Stimulated activated CD4-positive, alpha-beta T cell treated with anti-CD3 and anti-CD28 coated beads, Interleukin-12 subunit alpha, Interleukin-12 subunit beta, amount 100 ng/mL, for 24 hours (primary cell): ENCODE measurements around the gene DUS1L.
"Not testable (repeated sequence)": the region's sequence is repeated elsewhere in the genome, so short reads cannot be mapped to it uniquely, and the experiment has no call there.

ENCODE experiments used
- DNase-seq, 2 experiments: peaks; one replicate each; pipeline ENCODE4 v3.0.0-alpha.2; 2020; ENCODE audit warnings: low read depth in 2 of 2

DUS1L gene

GRCh38 chr17:82039695-82040299 is 25.8 kb downstream of the DUS1L start:
- no peak for DNase-seq

GRCh38 chr17:82038796-82039409 is 26.7 kb downstream of the DUS1L start:
- DNase-seq = not testable (repeated sequence)

GRCh38 chr17:82037889-82038195 is 27.8 kb downstream of the DUS1L start:
- no peak for DNase-seq

GRCh38 chr17:82037092-82037888 is 28.3 kb downstream of the DUS1L start, which contains the start of gene DCXR:
Gene DCXR, minus strand, starts transcription at chr17:82037697. Its CDS starts 15 bp downstream, at chr17:82037682.
- DNase-seq = peak; percentile 82 to 97

- no peak for DNase-seq
These were observed 28.9 kb downstream of the DUS1L start for GRCh38 chr17:82036634-82037091.

- no peak for DNase-seq
These were observed 29.5 kb downstream of the DUS1L start for GRCh38 chr17:82035956-82036633.

GRCh38 chr17:82035488-82035887 is 30.1 kb downstream of the DUS1L start:
- DNase-seq = no peak

DNA sequence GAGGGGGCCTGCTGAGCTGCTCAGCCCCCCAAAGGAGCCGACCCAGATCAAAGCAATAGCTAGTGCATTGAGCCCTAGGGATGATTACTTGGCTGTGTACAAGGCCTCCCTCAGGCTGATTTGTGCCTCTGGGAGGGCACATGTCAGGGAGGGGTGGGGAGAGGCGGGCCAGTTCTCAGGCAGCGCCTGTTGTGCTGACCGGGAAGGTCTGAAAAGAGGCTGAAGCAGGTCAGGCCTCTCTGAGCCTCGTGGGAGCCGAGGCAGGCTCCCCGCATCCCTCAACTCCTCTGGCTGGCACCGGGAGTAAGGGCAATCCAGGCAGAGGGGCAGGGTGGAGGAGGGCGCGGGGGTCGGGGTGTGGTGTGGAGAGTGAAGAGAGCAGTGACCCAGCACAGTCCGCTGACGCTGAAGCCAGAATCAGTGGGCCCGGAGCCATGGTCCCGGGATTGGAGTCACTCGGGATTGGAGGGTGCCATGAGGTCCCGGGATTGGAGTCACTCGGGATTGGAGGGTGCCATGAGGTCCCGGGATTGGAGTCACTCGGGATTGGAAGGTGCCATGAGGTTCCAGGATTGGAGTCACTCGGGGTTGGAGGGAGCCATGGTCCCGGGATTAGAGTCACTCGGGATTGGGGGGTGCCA is 31.1 kb downstream of the DUS1L start:
- no peak for DNase-seq

GRCh38 chr17:82033359-82034085 is 32.1 kb downstream of the DUS1L start:
- no peak for DNase-seq

- DNase-seq = peak in 1 of 2 experiments; percentile 40
These were observed 33.5 kb downstream of the DUS1L start for GRCh38 chr17:82031885-82032627.

GRCh38 chr17:82031303-82031884 is 34.2 kb downstream of the DUS1L start, which contains the start of gene RAC3:
Gene RAC3, plus strand, starts transcription at chr17:82031678. Its CDS starts 84 bp downstream, at chr17:82031762.
- no peak for DNase-seq

- peak; percentile 61 to 80 for DNase-seq
These were observed 34.9 kb downstream of the DUS1L start for GRCh38 chr17:82030470-82031302.

DNA sequence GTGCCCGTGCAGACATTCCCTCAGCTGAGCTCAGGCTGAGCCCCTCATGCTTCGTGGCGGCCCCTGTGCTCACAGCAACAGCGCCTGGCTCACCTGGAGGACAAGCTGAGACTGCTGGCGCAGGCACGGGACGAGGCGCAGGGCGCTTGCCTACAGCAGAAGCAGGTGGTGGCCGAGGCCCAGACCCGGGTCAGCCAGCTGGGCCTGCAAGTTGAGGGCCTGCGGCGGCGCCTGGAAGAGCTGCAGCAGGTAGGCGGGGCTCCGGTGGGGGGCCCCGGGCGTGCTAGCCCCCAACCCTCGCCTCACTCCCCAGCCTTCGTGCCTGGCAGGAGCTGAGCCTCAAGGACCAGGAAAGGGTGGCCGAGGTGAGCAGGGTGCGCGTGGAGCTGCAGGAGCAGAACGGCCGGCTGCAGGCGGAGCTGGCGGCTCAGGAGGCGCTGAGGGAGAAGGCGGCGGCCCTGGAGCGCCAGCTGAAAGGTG is 35.6 kb downstream of the DUS1L start:
- DNase-seq = no peak

DNA sequence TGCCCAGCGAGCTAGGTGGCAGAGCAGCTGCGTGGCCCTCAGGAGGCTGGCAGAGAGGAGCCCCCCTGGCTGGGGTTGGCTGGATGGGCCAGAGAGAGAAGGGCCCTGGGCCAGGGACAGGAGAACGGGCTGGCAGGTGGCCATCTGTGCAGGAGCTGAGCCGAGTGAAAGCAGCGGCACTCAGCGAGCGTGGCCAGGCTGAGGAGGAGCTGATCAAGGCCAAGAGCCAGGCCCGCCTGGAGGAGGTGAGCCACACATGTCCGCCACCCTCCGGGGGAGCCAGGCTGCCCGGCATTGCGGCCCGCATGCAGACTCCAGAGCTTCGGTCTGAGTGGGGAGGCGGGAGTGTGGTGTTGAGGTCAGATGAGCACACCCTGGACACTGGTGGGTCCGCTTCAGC is 36.2 kb downstream of the DUS1L start:
- no peak for DNase-seq

GRCh38 chr17:82028966-82029365 is 36.6 kb downstream of the DUS1L start:
- DNase-seq = no peak

DNA sequence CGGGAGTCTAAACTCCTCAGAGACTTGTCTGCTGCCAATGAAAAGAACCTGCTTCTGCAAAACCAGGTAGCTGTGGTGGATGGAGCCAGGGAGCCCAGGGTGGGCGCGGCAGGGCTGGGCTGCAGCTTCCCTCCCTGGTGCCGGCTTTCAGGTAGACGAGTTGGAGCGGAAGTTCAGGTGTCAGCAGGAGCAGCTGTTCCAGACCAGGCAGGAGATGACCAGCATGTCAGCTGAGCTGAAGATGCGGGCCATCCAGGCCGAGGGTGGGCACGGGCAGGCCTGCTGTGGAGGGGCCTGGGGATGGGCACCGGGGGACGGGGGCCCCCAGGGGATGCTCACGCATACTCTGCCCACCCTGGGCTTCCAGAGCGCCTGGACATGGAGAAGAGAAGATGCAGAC is 37.4 kb downstream of the DUS1L start:
- DNase-seq = no peak

GRCh38 chr17:82025401-82026107 is 40.0 kb downstream of the DUS1L start:
- no peak for DNase-seq

- no peak for DNase-seq
These were observed 40.7 kb downstream of the DUS1L start for GRCh38 chr17:82024859-82025258.
